HG03575 (cell line): ENCODE results near the gene ABHD12B.
"Not testable (repeated sequence)": the region's sequence is repeated elsewhere in the genome, so short reads cannot be mapped to it uniquely, and the experiment has no call there.

Experiments used
- ATAC-seq: cut with Tn5 transposase; IDR thresholded peaks from one replicate; pipeline ENCODE4 v1.9.1; 2021; ENCODE audit not compliant: unreplicated experiment, insufficient number of reproducible peaks, low FRiP score; ENCODE audit errors: extremely low read depth

Gene ABHD12B

DNA sequence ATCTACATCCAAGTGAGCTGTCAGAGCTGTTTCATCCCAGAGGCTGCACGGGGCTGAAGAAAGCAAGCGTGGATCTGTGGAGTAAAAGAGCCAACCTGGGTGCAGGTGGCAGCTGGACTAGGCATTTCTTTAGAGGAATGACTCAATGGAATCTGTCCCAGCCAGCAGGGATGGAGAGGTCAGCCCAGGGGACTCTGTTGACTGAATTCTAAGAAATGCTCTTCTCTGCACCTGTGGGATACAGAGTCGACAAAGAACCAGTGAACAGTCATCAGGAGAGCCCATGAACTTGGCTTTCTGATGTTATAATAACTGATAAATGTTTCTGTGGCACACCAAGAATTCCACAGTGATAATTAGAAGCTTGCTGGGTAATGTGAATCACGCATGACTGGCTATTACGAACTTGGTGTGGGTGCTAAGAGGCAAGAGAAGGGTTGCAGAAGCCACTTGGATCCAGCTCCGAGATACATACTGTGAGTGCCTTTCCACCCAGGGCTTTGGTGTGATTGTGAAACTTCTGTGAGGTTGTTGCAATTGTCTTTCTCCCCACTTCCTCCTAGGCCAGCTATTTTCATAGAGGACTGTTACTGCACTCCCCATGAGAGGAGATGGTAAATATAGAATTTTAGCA is 56.3 kb downstream of the ABHD12B start:
- ATAC-seq = no peak

DNA sequence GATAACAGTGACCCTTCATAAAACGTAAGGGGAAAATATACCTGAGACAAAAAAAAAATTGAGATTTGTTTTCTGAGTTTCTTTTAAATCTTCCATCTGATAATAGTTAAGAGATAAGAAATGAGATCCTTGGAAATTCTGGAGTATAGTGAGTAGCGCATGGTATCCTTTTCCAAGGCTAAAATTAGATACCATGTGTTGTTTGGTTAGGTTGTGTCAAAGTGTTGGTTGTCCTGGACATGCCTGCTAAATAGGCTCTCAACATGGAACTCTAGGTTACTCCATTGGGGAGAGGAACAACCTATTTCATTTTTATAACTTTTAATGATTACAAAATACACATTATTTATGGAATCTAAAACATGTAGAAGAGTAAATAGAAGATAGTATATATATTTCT is 57.7 kb downstream of the ABHD12B start:
- no peak for ATAC-seq

DNA sequence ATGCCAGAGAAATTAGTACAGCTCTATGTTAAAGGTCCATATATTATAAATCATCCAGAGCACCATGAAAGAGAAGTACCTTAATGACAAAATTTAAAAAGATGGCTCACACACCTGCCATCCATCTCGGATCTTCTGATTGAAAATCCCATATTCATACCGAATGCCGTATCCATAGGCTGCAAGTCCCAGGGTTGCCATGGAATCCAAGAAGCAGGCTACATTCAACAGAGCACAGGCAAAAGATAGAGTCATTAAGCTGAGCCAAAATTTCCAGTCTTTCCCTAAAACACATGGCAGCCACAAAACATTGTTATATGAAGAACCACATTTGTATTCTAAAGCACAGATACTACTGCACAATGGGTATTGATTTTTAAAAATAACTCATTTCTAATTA is 59.7 kb downstream of the ABHD12B start:
- ATAC-seq = no peak

DNA sequence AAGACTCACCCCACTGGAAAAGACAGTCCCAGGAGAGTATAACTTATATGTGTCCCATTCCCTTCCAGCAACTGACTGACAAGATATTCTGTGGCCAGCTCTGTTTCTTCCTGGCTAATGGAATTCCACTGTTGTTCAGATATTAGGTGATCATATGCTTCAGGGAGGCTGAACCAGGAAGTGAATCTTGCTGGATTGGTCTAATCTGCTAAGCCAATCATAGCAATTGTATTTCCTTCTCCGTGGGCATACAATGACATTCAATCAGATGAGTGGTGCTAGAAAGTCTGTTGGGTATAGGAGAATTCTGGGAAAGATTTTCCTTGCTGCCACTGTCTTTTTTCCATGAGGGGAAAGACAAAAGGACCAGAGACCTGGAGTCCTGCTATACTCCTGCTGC is 60.3 kb downstream of the ABHD12B start:
- ATAC-seq = no peak

DNA sequence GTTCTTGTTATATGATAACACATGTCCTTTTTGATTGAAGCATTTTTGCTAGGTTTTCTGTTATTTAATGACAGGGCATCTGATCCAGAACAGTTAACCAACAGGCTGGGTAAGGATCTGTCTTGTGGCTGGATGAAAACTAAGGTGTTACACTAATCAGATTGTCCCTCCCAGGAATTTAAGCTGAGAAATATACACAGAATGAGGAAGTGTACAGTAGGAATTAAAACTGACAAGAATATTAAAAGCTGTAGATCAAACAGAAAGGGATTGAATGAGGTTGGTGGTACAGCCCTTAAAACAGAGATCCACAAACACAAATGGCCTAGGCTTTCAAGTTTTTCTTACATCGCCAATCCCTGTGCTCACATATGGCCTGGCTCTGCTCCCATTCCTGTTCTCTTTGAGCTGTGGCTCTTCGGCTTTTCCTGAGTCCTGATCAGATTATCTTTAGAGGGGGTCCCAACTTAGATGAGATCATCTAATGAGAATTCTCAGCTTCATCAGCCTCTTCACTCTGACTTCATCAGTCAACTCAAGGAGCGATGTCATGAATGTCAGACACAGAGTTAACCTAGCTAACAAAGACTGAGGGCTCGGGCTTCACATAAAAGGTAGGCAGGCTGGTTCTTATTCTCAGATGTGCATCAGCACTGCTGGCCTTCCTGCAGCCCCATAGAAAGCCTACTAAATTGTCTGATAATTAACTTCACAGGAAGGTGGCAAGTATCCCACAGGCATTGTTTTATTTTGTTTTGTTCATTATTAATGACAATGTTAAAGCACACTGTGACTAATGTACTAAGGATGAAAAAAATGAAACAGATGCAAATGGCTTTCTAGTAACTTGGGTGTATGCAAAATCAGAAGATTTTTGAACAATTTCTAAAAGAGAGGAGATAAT is 61.0 kb downstream of the ABHD12B start:
- ATAC-seq = no peak

DNA sequence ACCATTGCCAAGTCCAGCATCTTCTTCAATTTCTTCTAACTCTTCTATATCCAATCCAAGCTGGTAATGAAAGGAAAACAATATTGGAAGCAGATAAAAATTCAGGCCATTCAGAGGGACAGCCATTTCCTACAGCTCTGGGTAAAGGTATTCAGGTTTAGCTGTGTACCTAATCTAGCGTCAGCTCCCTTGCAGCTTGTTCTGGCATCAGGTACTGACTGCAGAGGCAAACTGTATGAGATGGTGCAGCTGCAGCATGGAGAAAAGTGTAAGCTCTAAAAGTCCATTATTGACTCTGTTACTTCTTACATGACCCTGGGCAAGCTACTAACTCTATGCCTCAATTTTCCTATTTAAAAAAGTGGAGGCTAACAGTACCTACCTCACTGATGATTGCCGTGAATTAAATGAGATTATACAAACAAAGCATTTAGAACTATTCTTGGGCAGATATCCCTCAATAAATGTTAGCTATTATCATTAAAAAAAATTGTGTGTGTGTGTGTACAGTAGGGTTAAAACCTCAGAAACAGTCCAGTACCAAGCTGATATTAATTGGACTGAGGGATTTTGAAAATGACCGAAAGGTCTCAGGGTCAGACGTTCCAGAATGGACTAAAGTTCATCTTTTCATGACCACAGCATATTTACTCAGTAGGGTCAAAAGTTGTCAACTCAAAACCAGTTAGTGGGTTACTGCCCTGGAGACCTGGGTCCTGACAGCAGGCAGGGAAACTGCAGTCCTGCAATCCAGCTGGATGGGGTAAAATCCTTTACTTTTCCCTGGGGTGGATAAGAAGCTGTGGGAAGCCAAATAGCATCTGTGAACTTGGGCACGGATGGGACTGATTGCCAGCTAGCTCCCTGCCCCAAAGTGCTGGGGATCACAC is 63.5 kb downstream of the ABHD12B start:
- ATAC-seq = no peak

DNA sequence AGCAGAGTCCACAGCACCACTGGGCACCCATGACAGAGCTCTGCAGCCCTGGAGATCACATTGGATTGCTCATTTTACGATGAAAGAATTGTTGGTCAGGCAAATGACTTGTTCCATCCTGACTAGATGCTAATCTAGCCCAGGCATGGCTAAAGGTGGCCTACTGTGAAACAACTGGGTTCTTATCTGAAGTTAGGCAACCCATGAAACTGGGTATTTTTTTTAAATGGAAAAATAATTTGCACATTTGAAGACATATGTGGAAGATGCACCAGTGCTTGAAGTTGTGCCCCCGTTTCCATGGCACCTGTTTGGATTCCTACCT is 64.1 kb downstream of the ABHD12B start:
- no peak for ATAC-seq

DNA sequence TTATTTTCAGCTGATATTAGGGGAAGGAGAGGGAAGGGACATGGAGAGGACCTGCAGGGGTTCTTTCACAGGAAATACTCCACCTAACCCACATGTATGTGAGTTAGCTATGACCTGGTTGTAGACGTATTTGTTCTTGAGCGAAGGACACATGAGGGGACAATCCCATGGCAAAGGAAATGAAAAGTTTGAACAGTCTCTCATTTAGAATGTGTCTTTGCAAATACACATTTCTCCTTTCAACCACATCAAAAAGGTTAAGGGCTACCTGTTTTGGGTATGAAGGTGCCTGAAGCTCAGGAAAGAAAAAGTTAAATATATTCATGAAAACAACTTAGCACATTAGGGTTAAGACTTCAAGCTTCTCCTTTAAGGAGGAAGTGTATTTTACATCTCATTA is 65.0 kb downstream of the ABHD12B start:
- no peak for ATAC-seq

DNA sequence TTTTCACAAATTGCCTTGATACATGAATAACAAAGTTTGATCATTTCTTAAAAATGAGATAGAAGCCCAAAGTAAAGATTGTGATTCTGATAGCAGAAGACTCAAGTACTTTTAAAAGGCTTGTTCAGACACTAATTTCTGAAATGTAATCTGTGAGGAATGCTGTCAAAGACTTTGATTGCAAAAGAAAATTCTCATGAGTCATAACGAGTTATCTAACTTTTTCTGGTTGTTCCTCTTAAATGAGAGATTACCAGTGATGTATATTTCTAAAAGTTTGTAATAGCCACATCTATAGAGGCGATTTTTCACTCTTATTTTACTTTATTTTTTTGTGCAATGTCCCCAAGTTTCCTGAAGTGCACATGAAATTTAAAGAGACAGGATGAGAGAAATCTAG is 65.5 kb downstream of the ABHD12B start:
- no peak for ATAC-seq

DNA sequence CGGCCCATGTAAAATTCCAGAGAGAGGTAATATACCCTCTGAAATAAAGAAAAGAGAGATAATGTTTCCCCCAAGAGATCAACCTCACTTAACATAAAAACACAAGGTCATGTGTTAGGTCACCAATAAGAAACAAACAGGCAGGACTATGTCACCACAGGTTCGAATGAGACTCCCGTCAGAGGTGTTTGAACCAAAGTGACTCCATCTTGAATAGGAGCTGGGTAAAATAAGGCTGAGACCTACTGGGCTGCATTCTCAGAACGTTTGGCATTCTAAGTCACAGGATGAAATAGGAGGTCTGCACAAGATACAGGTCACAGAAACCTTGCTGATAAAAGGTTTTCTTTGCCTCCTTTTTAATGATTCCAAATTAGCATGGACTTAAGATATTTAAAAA is 65.9 kb downstream of the ABHD12B start:
- ATAC-seq = no peak

DNA sequence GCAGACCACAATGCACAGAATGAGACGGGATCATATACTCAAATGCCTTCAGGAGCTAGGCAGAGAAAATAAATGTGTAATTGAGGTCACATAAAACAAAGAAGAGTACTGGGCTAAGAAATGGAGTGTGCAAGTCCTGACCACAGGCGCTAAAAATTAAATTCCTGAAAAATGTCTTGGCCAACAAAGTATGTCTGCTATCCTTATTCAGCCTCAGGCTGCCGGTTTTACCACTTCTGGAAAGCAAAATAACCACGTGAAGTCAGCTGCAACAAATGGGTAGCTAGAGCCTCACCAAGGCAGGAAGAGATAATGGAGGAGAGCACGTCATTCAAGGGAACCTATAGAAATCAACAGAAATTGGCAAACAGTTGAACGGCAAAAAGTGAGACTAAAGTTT is 69.3 kb downstream of the ABHD12B start:
- ATAC-seq = no peak

DNA sequence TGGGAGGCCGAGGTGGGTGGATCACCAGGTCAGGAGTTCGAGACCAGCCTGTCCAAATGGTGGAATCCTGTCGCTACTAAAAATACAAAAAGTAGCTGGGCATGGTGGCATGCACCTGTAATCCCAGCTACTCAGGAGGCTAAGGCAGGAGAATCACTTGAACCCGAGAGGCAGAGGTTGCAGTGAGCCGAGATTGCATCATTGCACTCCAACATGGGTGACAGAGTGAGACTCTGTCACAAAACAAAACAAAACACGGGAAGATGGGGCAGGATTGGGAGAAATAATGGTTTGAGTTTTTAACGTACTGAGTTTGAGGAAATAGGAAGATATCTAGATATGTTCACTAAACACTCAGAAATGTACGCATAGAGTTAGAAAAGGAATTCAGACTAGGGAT is 69.8 kb downstream of the ABHD12B start:
- ATAC-seq = not testable (repeated sequence)

DNA sequence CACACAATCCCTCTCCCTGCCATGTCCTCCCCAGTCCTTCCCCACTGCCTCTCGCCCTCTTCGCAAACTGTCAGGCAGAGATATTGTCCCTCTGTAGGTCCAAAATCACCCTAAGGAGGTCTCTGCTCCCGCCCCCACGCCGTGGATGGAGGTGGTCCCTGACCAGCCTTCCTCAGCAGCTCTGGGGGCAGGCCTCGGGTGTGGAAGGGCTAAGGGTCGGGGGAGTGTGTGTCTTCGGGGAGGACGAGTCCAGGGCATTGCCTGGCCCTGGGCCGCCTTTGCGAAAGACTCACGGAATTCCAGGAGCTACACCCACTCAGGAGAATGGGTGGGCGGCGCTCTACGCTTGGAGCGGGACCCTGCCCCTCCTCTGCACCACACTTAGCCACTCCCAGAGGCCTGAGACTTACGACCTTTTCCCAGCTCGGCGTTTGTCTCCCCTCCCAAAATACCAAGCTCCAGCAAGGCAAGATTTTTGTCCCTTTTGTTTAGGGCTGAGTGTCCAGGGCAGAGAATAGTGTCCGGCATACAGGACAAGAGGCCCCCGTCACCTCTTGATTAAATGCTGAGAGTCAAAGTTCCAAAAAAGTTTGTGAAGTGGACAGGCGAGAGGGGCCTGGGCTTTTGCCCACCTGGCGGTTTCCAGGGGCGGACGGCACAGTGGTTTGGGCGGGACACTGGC is 71.5 kb downstream of the ABHD12B start:
- no peak for ATAC-seq

DNA sequence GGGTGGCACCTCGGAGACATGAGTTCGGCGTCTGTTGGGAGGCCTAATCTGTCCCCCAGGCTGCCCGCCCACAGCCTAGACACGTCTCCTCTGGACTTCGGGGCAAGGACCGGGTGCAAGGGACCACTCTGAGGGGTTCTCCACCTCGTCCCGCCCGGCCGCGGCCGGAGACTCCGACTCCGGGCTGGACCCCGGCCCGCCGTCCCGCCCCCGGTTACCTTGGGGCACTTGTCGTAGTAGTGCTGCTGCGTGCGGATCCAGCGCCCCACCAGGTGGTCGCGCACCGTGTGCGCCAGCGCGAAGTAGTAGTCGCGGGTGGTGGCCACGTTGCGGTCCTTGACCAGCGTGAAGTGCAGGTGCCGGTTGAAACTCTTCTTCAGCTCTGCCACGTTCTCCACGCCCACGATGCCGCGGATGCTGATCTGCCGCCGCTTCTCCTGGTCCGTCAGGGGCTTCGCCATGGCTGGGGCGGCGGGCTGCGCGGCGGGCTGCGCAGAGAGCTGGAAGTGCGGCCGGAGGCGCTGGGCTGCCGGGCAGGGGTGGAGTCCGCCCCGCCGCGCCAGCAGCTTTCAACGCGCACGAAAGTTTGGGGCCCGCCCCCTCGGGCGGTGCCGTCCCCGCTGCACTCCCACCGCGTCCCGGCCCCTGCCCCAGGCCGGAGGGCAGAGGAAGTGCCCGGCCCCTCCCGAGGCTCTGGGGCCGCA is 72.2 kb downstream of the ABHD12B start, which contains the start of gene PYGL:
TSS of gene PYGL (minus strand) at position 541 of the 704 bp plus-strand sequence. CDS start at position 461, 80 bp downstream.
- no peak for ATAC-seq

DNA sequence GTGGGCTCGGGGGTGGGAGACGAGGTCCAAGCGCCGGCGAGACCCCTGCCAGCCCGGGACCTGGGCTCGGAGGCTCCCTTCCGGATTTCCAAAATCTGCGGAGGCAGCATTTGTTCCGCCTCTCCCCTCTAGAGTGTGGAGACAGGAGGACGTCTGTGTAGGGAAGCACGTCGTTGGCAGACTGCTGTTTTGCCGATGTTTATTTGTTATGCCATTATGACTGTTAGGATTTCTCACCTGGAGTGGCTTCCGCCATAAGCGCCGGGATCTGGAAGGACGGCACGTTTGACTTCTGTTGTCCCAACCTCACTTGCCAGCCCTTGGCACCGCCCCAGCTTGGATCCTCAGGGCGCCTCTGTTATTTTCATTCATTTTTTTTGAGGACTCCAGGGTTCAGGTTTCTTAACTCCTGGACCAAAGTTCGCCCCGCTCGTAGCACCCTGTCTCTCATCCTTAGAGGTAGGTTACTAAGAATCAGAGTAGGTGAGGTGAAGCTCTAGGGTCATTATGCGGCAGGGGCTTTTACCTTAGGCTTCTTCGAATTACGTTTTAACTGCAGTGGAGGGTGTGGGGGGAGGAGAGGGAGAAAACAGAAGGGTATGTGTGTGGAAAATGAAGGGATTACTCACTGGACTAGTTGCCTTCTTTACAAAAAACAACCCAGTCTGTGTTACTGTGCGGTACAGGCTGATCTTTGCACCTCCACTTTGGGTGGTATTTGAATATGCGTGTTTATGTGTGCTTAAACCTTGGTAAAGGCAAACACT is 73.0 kb downstream of the ABHD12B start:
- no peak for ATAC-seq

DNA sequence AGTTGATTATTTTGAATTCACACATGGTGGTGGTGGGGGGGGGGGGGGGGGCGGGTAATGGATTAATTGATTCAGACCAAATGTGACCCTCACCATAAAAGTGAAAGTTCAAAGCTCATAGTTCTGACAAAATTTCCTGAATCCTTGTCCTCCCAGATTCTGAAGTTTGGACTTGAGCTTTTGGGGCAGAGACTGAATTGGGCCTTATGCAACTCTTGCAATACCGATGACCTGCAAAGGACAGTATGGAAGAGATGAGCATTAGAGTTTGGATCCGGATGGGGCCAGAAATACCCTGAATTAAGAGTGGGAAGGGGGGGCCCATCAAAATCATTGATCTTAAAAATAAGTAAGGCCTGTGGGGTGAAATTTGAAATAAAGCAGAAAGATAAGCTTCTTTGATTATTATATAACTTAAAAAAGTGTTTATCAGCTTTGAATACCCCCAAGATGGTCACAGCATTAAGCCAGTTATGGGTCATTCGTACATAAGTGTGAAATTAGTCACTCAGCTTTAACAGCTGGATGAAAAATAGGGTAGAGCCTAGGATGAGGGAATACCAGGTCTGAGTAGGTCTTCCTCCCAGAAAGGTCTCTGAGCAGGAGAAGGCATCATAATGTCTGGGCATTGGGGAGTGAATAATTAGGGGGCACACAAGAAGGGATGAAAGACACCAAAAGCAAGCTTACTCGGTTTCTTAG is 74.5 kb downstream of the ABHD12B start:
- no peak for ATAC-seq

DNA sequence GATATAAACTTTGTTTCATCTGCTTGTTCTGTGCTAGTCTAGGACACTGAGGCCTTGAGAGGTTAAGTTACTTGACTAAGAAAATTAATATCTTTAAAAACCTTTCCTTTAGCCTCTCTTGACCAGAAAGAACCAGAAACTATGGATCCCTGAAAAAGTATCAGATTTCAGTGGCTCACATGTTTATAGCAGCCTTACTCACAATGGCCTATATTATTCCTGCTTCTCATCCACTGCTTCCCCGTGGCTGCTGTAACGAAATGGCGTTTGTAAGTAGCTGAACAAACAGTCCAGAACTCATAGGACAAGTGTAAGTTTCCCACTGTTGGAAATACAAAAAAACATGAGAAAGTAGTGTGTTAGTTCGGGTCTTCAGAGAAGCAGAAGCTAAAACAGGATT is 75.6 kb downstream of the ABHD12B start:
- no peak for ATAC-seq
